Mesangial cell (primary cell): ENCODE data around the gene ITGAL. TPM values are rescaled to one million over a fixed set of nuclear protein-coding genes. Genes with fewer than 3 reads are reported as not detected.

Source experiments
- total RNA-seq: library from RNA; depleted of rRNA; stranded (reverse); fragments of >200 nt; gene quantifications from 2 replicates; pipeline ENCODE4 v1.2.3, GENCODE V29; 2015

Gene ITGAL
- not detected in 2 replicates for total RNA-seq

GRCh38 chr16:30472328-30472942 is at the start of gene ITGAL:
ITGAL (plus strand) TSS chr16:30472742; CDS start chr16:30472838, 96 bp downstream.

GRCh38 chr16:30429678-30430427 is 42.7 kb upstream of the ITGAL start, which contains the start of gene DCTPP1:
DCTPP1 (minus strand) TSS chr16:30430030; CDS start chr16:30429980, 50 bp downstream.

DNA sequence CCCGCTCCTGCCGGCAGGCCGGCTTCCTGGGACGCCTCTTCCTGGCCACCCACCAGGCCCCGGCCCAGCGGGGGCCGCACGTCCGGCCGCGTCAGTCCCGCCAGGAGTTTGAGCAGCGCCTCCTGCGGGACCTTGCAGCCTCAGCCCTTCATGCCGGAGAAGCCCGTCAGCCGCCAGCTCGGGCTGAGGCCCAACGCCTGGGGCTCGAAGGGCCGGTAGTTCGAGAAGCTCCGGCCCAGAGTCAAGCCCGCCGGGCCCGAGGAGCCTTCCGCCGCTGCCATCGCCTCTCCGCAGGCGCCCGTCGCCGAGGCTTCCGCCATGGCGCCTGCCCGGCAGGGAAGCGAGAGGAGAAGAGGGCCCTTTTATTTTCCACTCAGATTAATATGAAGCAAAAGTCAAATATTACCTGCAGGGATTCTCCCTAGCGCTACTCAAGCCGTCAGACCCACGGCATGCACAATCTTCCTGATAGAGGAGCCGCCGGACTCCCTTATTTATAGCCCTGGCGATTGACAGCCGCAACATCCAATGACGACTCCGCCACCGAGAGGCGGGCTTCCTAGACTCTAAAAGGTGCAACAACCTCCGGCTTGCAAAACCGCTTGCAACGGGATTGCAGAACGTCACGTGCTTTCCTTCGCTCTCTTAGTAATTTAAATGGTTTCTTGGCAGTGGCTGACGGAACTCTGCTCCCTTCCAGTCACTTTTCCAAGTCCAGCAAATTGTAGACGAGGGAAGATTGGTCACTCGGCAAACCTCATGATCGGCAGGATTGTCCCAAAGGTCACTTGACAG is 26.9 kb upstream of the ITGAL start, which contains the start of gene SEPHS2:
Gene SEPHS2, minus strand, starts transcription at position 467 of the 795 bp plus-strand sequence. Its CDS starts 147 bp downstream, at position 320.

DNA sequence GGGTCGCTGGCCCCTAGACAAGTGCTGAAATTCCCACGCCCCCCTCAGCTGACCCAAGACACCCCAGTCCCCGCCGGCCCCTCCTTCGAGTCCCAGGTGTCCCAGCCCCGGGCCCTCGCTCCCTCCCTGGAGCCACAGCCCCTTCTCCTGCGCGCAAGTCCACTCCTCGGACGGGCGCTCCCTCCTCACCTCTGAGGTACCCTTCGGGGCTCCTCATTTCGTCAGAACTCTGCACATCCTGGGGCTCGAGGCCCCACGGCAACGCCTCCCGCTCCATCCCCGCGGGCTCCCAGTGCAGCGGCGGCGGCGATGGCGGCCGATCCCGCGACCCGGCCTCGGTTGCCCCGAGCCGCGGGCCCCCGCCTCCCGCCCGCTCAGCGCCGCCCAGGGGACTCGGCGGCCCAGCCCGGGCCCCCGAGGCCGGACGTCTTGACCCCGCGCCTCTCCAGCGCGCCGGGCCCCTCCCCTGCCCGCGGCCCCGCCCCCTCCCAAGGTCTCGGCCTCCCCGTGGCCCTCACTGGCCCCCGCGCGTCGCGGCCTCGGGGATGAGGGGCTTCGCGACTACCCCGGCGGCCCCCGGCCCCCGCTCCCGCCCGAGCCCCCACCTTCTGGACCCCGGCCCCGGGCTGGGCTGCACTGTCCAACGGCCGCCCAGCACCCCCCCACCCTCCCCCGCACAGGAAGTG is 53.7 kb downstream of the ITGAL start, which contains the start of gene ZNF768:
Gene ZNF768, minus strand, starts transcription at position 430 of the 686 bp plus-strand sequence. Its CDS starts 153 bp downstream, at position 277.

GRCh38 chr16:30534368-30535105 is 62.0 kb downstream of the ITGAL start, which contains the start of gene ZNF747:
ZNF747 (minus strand) TSS chr16:30534858; CDS start chr16:30534679, 179 bp downstream.

GRCh38 chr16:30557957-30558788 is 85.6 kb downstream of the ITGAL start, which contains the start of gene ZNF764:
ZNF764 (minus strand) TSS chr16:30558374; CDS start chr16:30558182, 192 bp downstream.

DNA sequence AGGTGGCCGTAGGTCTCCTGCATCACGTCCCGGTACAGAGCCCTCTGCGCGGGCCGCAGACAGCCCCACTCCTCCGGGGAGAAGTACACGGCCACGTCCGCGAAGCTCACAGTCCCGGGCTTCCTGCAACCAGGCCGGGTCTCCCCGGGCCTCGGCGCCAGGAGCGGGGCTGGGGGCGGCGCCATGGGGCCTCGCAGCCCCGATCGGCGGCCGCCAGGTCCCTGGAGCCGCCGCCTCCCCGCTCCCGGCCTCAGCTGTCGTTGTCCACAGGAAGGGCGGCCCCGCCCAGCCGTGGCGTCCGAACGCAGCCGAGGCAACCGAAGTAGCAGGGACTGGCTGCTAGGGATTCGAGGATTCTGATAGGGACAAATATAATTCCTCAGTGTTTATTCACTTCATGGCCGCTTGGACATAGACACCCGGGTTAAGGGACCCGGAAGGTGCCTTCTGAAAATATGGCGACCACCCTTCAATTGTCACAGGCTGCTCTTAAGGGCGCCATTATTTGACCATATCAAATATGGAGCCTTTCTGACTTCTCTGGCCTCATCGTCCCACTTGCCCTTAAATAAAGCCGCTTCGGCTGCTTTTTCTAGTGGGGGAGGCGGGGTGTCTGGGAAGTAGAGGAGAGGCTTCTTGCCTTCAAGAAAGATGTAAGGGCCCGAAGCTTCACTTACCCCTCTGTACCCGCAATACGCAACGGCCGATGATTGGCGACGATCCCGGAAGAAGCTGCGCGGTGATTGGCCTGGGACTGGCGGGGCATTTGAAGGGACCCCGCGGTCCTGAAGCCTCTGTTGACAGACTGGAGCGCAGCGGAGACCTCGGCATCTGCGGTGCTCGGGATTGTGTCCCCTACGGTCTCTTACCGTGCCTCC is 99.1 kb downstream of the ITGAL start, which contains the start of gene ZNF688:
Gene ZNF688, minus strand, starts transcription at position 270 of the 878 bp plus-strand sequence. Its CDS starts 85 bp downstream, at position 185.

Other genes starting within 250 kb of the ITGAL start
- gene NPIPB13, start 224.3 kb upstream of the ITGAL start, total RNA-seq: 0.63 and 2.9 TPM in 2 replicates
- gene CD2BP2, start 117.4 kb upstream of the ITGAL start, total RNA-seq: 39.6 and 43.5 TPM in 2 replicates
- gene TBC1D10B, start 102.2 kb upstream of the ITGAL start, total RNA-seq: 42.7 and 47.9 TPM in 2 replicates
- 1.8 TPM in 1 of 2 replicates, not detected in the other for gene MYL11, start 97.9 kb upstream of the ITGAL start, total RNA-seq
- 0.63 TPM in 1 of 2 replicates, not detected in the other for gene SEPTIN1, start 90.2 kb upstream of the ITGAL start, total RNA-seq
- gene ZNF48, start 77.3 kb upstream of the ITGAL start, total RNA-seq: 12.4 and 17.7 TPM in 2 replicates
- gene ZNF771, start 65.1 kb upstream of the ITGAL start, total RNA-seq: 7.4 and 8.6 TPM in 2 replicates
- 43.4 and 96.5 TPM in 2 replicates for gene DCTPP1, start 42.7 kb upstream of the ITGAL start, total RNA-seq
- gene SEPHS2, start 26.9 kb upstream of the ITGAL start, total RNA-seq: 20.2 and 23.2 TPM in 2 replicates
- 32.4 and 46.5 TPM in 2 replicates for gene ZNF768, start 53.8 kb downstream of the ITGAL start, total RNA-seq
- gene ZNF747, start 62.1 kb downstream of the ITGAL start, total RNA-seq: 6.4 and 11.0 TPM in 2 replicates
- 5.4 and 11.2 TPM in 2 replicates for gene ZNF764, start 85.6 kb downstream of the ITGAL start, total RNA-seq
- gene ZNF688, start 99.0 kb downstream of the ITGAL start, total RNA-seq: 8.0 and 11.8 TPM in 2 replicates
- gene ZNF785, start 113.0 kb downstream of the ITGAL start, total RNA-seq: 4.4 and 8.7 TPM in 2 replicates
- gene ZNF689, start 137.6 kb downstream of the ITGAL start, total RNA-seq: 8.5 and 8.9 TPM in 2 replicates
- 32.1 and 36.4 TPM in 2 replicates for gene PRR14, start 178.2 kb downstream of the ITGAL start, total RNA-seq
- gene FBRS, start 185.7 kb downstream of the ITGAL start, total RNA-seq: 26.9 and 39.0 TPM in 2 replicates
- 15.3 and 22.1 TPM in 2 replicates for gene SRCAP, start 226.4 kb downstream of the ITGAL start, total RNA-seq